Measurements from ENCODE around the gene MAPKAPK2. TPM values are rescaled to one million over a fixed set of nuclear protein-coding genes. Genes with fewer than 3 reads are reported as not detected.

The MAPKAPK2 gene
- polyA plus RNA-seq, 1 donor from 2014 or later: 9.0 TPM

DNA sequence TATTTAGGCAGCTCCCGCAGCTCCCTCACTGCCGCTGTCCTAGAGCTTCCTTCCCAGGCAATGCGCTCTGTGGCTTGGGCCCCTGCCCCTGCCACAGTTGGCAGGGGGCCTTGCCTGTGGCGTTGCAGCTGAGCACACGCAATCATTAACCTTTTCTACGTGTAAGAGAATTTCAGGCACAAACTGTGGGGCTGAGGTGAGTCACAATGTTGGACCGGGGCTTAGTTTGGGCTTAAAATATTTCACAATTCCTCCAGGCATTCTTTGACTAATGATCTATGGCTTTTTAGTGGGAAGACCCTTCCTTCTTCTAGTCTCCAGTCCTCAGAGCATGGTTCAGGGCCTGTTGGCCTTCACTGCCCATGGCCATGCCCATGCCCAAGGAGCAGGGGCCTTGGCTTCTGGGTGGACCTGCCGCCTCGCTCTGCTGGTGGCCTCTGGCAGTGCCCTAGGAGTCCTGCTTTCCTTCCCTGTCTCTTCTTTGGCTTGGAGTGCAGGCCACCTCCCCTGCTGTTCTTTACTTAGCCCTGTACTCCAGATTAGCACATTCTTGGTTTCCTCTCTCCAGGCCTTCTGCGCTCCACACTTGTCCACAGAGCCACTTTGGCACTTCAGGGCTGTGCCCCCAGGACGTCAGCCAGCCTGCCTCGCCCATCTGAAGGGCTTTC lies 39.2 kb downstream of the MAPKAPK2 start:
- H3K4me2 ChIP-seq (ENCODE audit: low read length): no peak overlapping the region
- H3K4me3 ChIP-seq (ENCODE audit: low read length): no peak overlapping the region
- H3K79me2 ChIP-seq (replicated peaks; ENCODE audit: insufficient read depth, low read length): peaks cover 12% of the 10 kb centered on the region

DNA sequence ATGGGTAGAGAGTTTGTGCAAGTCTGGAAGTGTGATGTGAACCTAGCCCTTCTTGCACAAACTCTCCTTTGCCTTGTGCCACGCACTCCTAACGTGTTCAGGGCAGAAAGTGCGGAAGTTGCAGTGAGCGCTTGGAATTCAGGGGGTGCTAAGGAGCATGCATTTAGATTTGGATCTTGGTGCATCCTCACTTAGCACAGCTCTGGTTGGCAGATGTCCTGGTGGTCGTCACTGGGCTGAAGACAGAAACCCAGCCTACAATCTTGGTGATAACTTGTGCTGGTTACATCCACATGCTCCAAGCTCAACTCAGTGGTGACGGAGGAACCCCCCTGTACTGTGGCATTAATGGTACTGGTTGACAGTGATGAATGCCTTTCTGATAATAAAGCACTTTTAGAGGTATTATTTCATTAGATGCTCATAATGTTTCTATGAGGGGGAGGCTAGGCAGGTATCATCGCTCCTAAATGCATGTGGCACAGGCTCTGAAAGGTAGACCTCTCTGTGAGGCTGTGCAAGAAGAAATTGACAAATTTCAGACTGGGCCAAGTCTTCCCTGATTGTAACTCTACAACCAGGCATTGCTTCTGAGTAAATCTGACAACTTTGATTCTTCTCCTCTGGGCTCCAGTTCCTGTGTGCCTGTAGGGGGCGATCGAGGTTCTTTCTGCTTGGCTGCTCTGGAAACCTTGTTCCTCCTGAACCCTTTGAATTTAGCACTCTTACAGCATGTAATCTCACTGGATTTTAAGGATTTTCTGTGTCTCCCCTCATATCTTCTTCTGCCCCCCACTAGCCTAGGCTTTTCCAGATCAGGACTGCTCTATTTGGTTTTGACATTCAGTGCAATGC lies 40.6 kb downstream of the MAPKAPK2 start:
- peaks cover 8% of the 10 kb centered on the region for H3K79me2 ChIP-seq (replicated peaks; ENCODE audit: insufficient read depth, low read length)
- no peak overlapping the region for H3K9ac ChIP-seq (ENCODE audit: low read length)
- H2AFZ ChIP-seq (ENCODE audit: low read depth, low read length): no peak overlapping the region
- H3K4me3 ChIP-seq (ENCODE audit: low read length): no peak overlapping the region
- H3K9me2 ChIP-seq (ENCODE audit: insufficient read depth, low read length): no peaks in the 10 kb centered on the region
- H3K27me3 ChIP-seq (ENCODE audit: insufficient read depth, low read depth, low read length): no peaks in the 10 kb centered on the region
- H3K27ac ChIP-seq (ENCODE audit: low read length): no peak overlapping the region
- TF ChIP-seq, protein P1, sequence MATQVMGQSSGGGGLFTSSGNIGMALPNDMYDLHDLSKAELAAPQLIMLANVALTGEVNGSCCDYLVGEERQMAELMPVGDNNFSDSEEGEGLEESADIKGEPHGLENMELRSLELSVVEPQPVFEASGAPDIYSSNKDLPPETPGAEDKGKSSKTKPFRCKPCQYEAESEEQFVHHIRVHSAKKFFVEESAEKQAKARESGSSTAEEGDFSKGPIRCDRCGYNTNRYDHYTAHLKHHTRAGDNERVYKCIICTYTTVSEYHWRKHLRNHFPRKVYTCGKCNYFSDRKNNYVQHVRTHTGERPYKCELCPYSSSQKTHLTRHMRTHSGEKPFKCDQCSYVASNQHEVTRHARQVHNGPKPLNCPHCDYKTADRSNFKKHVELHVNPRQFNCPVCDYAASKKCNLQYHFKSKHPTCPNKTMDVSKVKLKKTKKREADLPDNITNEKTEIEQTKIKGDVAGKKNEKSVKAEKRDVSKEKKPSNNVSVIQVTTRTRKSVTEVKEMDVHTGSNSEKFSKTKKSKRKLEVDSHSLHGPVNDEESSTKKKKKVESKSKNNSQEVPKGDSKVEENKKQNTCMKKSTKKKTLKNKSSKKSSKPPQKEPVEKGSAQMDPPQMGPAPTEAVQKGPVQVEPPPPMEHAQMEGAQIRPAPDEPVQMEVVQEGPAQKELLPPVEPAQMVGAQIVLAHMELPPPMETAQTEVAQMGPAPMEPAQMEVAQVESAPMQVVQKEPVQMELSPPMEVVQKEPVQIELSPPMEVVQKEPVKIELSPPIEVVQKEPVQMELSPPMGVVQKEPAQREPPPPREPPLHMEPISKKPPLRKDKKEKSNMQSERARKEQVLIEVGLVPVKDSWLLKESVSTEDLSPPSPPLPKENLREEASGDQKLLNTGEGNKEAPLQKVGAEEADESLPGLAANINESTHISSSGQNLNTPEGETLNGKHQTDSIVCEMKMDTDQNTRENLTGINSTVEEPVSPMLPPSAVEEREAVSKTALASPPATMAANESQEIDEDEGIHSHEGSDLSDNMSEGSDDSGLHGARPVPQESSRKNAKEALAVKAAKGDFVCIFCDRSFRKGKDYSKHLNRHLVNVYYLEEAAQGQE (IDR thresholded peaks at IDR 0.05; ENCODE audit: borderline replicate concordance): no peak
- TF ChIP-seq, protein P2, sequence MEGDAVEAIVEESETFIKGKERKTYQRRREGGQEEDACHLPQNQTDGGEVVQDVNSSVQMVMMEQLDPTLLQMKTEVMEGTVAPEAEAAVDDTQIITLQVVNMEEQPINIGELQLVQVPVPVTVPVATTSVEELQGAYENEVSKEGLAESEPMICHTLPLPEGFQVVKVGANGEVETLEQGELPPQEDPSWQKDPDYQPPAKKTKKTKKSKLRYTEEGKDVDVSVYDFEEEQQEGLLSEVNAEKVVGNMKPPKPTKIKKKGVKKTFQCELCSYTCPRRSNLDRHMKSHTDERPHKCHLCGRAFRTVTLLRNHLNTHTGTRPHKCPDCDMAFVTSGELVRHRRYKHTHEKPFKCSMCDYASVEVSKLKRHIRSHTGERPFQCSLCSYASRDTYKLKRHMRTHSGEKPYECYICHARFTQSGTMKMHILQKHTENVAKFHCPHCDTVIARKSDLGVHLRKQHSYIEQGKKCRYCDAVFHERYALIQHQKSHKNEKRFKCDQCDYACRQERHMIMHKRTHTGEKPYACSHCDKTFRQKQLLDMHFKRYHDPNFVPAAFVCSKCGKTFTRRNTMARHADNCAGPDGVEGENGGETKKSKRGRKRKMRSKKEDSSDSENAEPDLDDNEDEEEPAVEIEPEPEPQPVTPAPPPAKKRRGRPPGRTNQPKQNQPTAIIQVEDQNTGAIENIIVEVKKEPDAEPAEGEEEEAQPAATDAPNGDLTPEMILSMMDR (IDR thresholded peaks at IDR 0.05; ENCODE audit: poor library complexity, severe bottlenecking): peak; percentile 31
- no peak overlapping the region for H3K4me2 ChIP-seq (ENCODE audit: low read length)
- no peaks in the 10 kb centered on the region for H4K20me1 ChIP-seq (ENCODE audit: insufficient read depth)
- H3K36me3 ChIP-seq (ENCODE audit: insufficient read depth, low read length): no peaks in the 10 kb centered on the region
- no peaks in the 10 kb centered on the region for H3F3A ChIP-seq (ENCODE audit: insufficient read depth, low read length, poor library complexity, severe bottlenecking)
- H3K9me3 ChIP-seq (ENCODE audit: low read length): no peaks in the 10 kb centered on the region

More for the DNA sequence above, 39.2 kb downstream of the MAPKAPK2 start:
- H3K36me3 ChIP-seq (ENCODE audit: insufficient read depth, low read length): no peaks in the 10 kb centered on the region
- no peaks in the 10 kb centered on the region for H4K20me1 ChIP-seq (ENCODE audit: insufficient read depth)
- no peak for TF ChIP-seq MXI1 (conservative IDR thresholded peaks at IDR 0.05; ENCODE audit: poor library complexity, severe bottlenecking)
- TF ChIP-seq, protein P1 (IDR thresholded peaks at IDR 0.05; ENCODE audit: borderline replicate concordance): no peak
- no peak for TF ChIP-seq RAD21 (conservative IDR thresholded peaks at IDR 0.05)
- TF ChIP-seq TAF1 (IDR thresholded peaks at IDR 0.05; ENCODE audit: low read depth): no peak
- TF ChIP-seq SMC3 (conservative IDR thresholded peaks at IDR 0.05; ENCODE audit: poor library complexity): no peak
- TF ChIP-seq EP300 (conservative IDR thresholded peaks at IDR 0.05; ENCODE audit: poor library complexity, severe bottlenecking): no peak
- no peak for TF ChIP-seq POLR2AphosphoS5 (IDR thresholded peaks at IDR 0.05)
- no peak for TF ChIP-seq EZH2 (IDR thresholded peaks at IDR 0.05; ENCODE audit: borderline replicate concordance, insufficient read depth, low read length, poor library complexity, severe bottlenecking)
- TF ChIP-seq, protein P2 (IDR thresholded peaks at IDR 0.05; ENCODE audit: poor library complexity, severe bottlenecking): no peak
- H3K27ac ChIP-seq (ENCODE audit: low read length): no peak overlapping the region
- no peaks in the 10 kb centered on the region for H3K27me3 ChIP-seq (ENCODE audit: insufficient read depth, low read depth, low read length)
- no peak overlapping the region for H3K9ac ChIP-seq (ENCODE audit: low read length)
- no peaks in the 10 kb centered on the region for H3K9me3 ChIP-seq (ENCODE audit: low read length)
- no peak overlapping the region for H2AFZ ChIP-seq (ENCODE audit: low read depth, low read length)
- no peaks in the 10 kb centered on the region for H3F3A ChIP-seq (ENCODE audit: insufficient read depth, low read length, poor library complexity, severe bottlenecking)
- H3K9me2 ChIP-seq (ENCODE audit: insufficient read depth, low read length): no peaks in the 10 kb centered on the region
